K562 (cell line): ENCODE results near the gene LRRC8C. TPM values are rescaled to one million over a fixed set of nuclear protein-coding genes. Genes with fewer than 3 reads are reported as not detected.

Source experiments
- ATAC-seq: fragments of 200-7000 bp; cut with Tn5 transposase; 3 replicates; pipeline ENCODE4 v1.9.1; 2020; ENCODE audit warnings: moderate library complexity
- BruUV-seq: library from RNA; stranded (reverse); fragments of 400-500 nt; replicated peaks from 2 replicates; lab custom pipeline; 2021; lab: Mats Ljungman, UMichigan
- CTCF ChIA-PET: fragments of 300-600 bp; formaldehyde crosslinking; extraction: SDS; loops from one replicate; lab custom pipeline; 2021; ENCODE audit warnings: low intra/inter-chr PET ratio; lab: Yijun Ruan, JAX
- POLR2A ChIA-PET: fragments of 300-600, 350-650 bp; sonication (Branson Sonifier 250); formaldehyde crosslinking; extraction: SDS; loops from one replicate; lab custom pipeline; 2021; ENCODE audit warnings: antibody characterized with exemption, inconsistent platforms; lab: Yijun Ruan, JAX
- DNase-seq, 4 experiments: peaks; one replicate each; pipeline versions ENCODE4 v3.0.0 to v3.0.0-alpha.2; 2011 to 2018; ENCODE audit warnings: low spot score in 3 of 4, mixed read lengths in 3 of 4; ENCODE audit errors: extremely low read depth in 1 of 4
- FAIRE-seq: peaks from 2 replicates; lab custom pipeline; 2011; peaks lifted over from hg19 to GRCh38; lab: Jason Lieb, UNC
- H2AFZ ChIP-seq: 2 replicates; pipeline ENCODE4 v1.6.0; 2011; ENCODE audit warnings: low read depth, low read length, control low read depth, inconsistent platforms
- H3K27ac ChIP-seq: fragments of 200-600 bp; 3 replicates; pipeline ENCODE4 v1.8.0; 2011; ENCODE audit warnings: low read depth, mild to moderate bottlenecking, control low read depth, inconsistent platforms, low read length, moderate library complexity, mixed read lengths; ENCODE audit errors: extremely low read depth
- H3K27me3 ChIP-seq, 2 experiments: fragments of 300-600 bp in 1 of 2; 2 replicates in 1 of 2; 3 replicates in 1 of 2; pipeline versions ENCODE4 v1.6.0 to v1.8.0; 2011; ENCODE audit warnings: inconsistent platforms in 2 of 2, low read length in 2 of 2, mild to moderate bottlenecking in 1 of 2, mixed read lengths in 1 of 2, moderate library complexity in 1 of 2; ENCODE audit not compliant: control insufficient read depth in 2 of 2, insufficient read depth in 2 of 2
- H3K36me3 ChIP-seq: fragments of 300-600 bp; 3 replicates; pipeline ENCODE4 v1.8.0; 2011; ENCODE audit warnings: mild to moderate bottlenecking, low read length, inconsistent platforms; ENCODE audit not compliant: control insufficient read depth, insufficient read depth
- H3K4me1 ChIP-seq, 2 experiments: fragments of 200-600 bp in 1 of 2; replicated peaks in 1 of 2; 2 replicates in 1 of 2; 3 replicates in 1 of 2; pipeline versions ENCODE4 v1.5.1 to v1.8.0; 2011; ENCODE audit warnings: inconsistent platforms in 2 of 2, low read length in 2 of 2, mild to moderate bottlenecking in 1 of 2, mixed read lengths in 1 of 2, moderate library complexity in 1 of 2; ENCODE audit not compliant: control insufficient read depth in 2 of 2, insufficient read depth in 2 of 2
- H3K4me2 ChIP-seq: 2 replicates; pipeline ENCODE4 v1.6.1; 2011; ENCODE audit warnings: low read length, control low read depth, inconsistent platforms, mixed read lengths; ENCODE audit not compliant: insufficient read depth
- H3K4me3 ChIP-seq: fragments of 200-600 bp; sonication (generic), shearing (Covaris generic); 2 replicates; pipeline ENCODE4 v1.5.1; 2016; ENCODE audit warnings: control low read depth, inconsistent platforms
- H3K79me2 ChIP-seq: fragments of 200-600 bp; 3 replicates; pipeline ENCODE4 v1.8.0; 2011; ENCODE audit warnings: low read length, inconsistent platforms; ENCODE audit not compliant: control insufficient read depth, insufficient read depth
- H3K9ac ChIP-seq, 2 experiments: 2 replicates each; pipeline versions ENCODE4 v1.6.0 to v1.6.1; 2011; ENCODE audit warnings: low read depth in 2 of 2, low read length in 2 of 2, control low read depth in 1 of 2, inconsistent platforms in 1 of 2, mild to moderate bottlenecking in 1 of 2, mixed read lengths in 1 of 2; ENCODE audit not compliant: insufficient read depth in 1 of 2
- H3K9me1 ChIP-seq: one replicate; pipeline ENCODE4 v1.6.0; 2011; ENCODE audit warnings: inconsistent platforms, mild to moderate bottlenecking, low read length, moderate library complexity; ENCODE audit not compliant: control insufficient read depth, insufficient read depth
- H3K9me3 ChIP-seq: replicated peaks from 2 replicates; pipeline ENCODE4 v1.5.1; 2011; ENCODE audit warnings: low read depth, low read length, inconsistent platforms; ENCODE audit not compliant: control insufficient read depth, insufficient read depth
- H4K20me1 ChIP-seq: replicated peaks from 2 replicates; pipeline ENCODE4 v1.6.1; 2011; ENCODE audit warnings: low read length, inconsistent platforms, mixed read lengths; ENCODE audit not compliant: control insufficient read depth, insufficient read depth
- BCLAF1 ChIP-seq, 2 experiments: fragments of 450-650 bp in 1 of 2; IDR thresholded peaks; 2 replicates each; pipeline ENCODE4 v1.6.1; 2011 to 2017; ENCODE audit warnings: low read depth in 2 of 2, antibody characterized with exemption in 1 of 2, borderline replicate concordance in 1 of 2, low read length in 1 of 2, mild to moderate bottlenecking in 1 of 2, mixed read lengths in 1 of 2; ENCODE audit not compliant: control insufficient read depth in 1 of 2
- DLX4 ChIP-seq: fragments of 250-450 bp; sonication (Bioruptor Pico); IDR thresholded peaks from 2 replicates; pipeline ENCODE4 v1.6.1; 2021; ENCODE audit warnings: mild to moderate bottlenecking
- ESRRA ChIP-seq: fragments of 450-650 bp; IDR thresholded peaks from 2 replicates; pipeline ENCODE4 v1.6.1; 2014; ENCODE audit warnings: low read depth, mild to moderate bottlenecking, moderate library complexity, borderline replicate concordance
- EZH2 ChIP-seq: IDR thresholded peaks from 2 replicates; pipeline ENCODE4 v1.6.1; 2012; ENCODE audit warnings: low read depth, mild to moderate bottlenecking, inconsistent platforms, low read length, borderline replicate concordance
- FOXA3 ChIP-seq, 2 experiments: fragments of 450-650 bp in 1 of 2; sonication (generic) in 1 of 2; formaldehyde crosslinking; IDR thresholded peaks in 1 of 2; conservative IDR thresholded peaks in 1 of 2; 2 replicates each; pipeline versions ENCODE4 v1.4.0 to v1.8.0; 2020 to 2022; ENCODE audit warnings: mild to moderate bottlenecking in 2 of 2, missing genetic modification reagents in 1 of 2
- GABPA ChIP-seq: fragments of 200-800 bp; sonication (Bioruptor generic); conservative IDR thresholded peaks from 2 replicates; pipeline ENCODE4 v1.6.1; 2016; ENCODE audit warnings: low read depth, missing genetic modification characterization, missing compliant biosample characterization
- KAT2B ChIP-seq: IDR thresholded peaks from one replicate; pipeline ENCODE4 v1.6.1; 2012; ENCODE audit warnings: low read depth, mild to moderate bottlenecking, control low read depth, inconsistent platforms, low read length, moderate library complexity
- LCOR ChIP-seq: sonication (generic); formaldehyde crosslinking; IDR thresholded peaks from 2 replicates; pipeline ENCODE4 v1.8.0; 2022; ENCODE audit warnings: mild to moderate bottlenecking, missing genetic modification reagents
- MEF2A ChIP-seq: IDR thresholded peaks from 2 replicates; pipeline ENCODE4 v1.6.1; 2011; ENCODE audit warnings: low read depth, mild to moderate bottlenecking, low read length, moderate library complexity; ENCODE audit not compliant: control insufficient read depth
- MYNN ChIP-seq, 2 experiments: sonication (generic); formaldehyde crosslinking in 1 of 2; IDR thresholded peaks; 2 replicates each; pipeline versions ENCODE4 v1.5.0 to v1.6.1; 2016 to 2020; ENCODE audit warnings: antibody characterized with exemption in 1 of 2, missing genetic modification reagents in 1 of 2
- NEUROD1 ChIP-seq: fragments of 150-350 bp; IDR thresholded peaks from 2 replicates; pipeline ENCODE4 v1.6.1; 2014; ENCODE audit warnings: borderline replicate concordance, low read length, low read depth; ENCODE audit not compliant: partially characterized antibody
- NFE2L1 ChIP-seq: fragments of 450-650 bp; IDR thresholded peaks from 2 replicates; pipeline ENCODE4 v1.6.1; 2016; ENCODE audit warnings: missing genetic modification characterization, low read depth, mild to moderate bottlenecking, missing compliant biosample characterization, moderate library complexity, borderline replicate concordance
- NFIX ChIP-seq: fragments of 250-450 bp; sonication (Bioruptor Pico); IDR thresholded peaks from 2 replicates; pipeline ENCODE4 v1.4.0; 2020; ENCODE audit warnings: low read depth, mild to moderate bottlenecking, moderate library complexity
- PHF20 ChIP-seq: fragments of 450-650 bp; IDR thresholded peaks from 2 replicates; pipeline ENCODE4 v1.6.1; 2018; ENCODE audit not compliant: partially characterized antibody
- PRMT5 ChIP-seq: sonication (generic); formaldehyde crosslinking; IDR thresholded peaks from 2 replicates; pipeline ENCODE4 v1.5.0; 2020; ENCODE audit warnings: missing genetic modification reagents
- RBBP5 ChIP-seq: fragments of 200-600 bp; sonication (generic); IDR thresholded peaks from 2 replicates; pipeline ENCODE4 v1.6.1; 2012; ENCODE audit warnings: borderline replicate concordance, mild to moderate bottlenecking, low read length, control low read depth, inconsistent platforms; ENCODE audit not compliant: insufficient read depth, poor library complexity, severe bottlenecking
- SMARCE1 ChIP-seq: fragments of 450-650 bp; IDR thresholded peaks from 2 replicates; pipeline ENCODE4 v1.7.1; 2016; ENCODE audit warnings: mild to moderate bottlenecking
- ZNF12 ChIP-seq: sonication (generic); formaldehyde crosslinking; IDR thresholded peaks from 2 replicates; pipeline ENCODE4 v1.4.0; 2020; ENCODE audit warnings: mild to moderate bottlenecking, missing genetic modification reagents
- in situ Hi-C: fragments of 300-500 bp; cut with MboI; formaldehyde crosslinking; loops from 4 replicates; pipeline ENCODE4 v1.15.0; 2018; ENCODE audit warnings: inconsistent platforms, mixed read lengths
- intact Hi-C: fragments of 100-400 bp; cut with micrococcal nuclease; formaldehyde crosslinking; loops from 2 replicates; pipeline ENCODE4 v1.14.2; 2022
- polyA plus RNA-seq, 8 experiments: library from polyadenylated mRNA; depleted of rRNA in 4 of 8; stranded (reverse) in 5 of 8; unstranded in 3 of 8; fragments of >200 nt; fragmentation: Nextera tagmentation in 2 of 8; fragmentation: Illumina TruSeq in 1 of 8; extraction: Ambion mirVana in 2 of 8; extraction: Trizol in 1 of 8; gene quantifications; 2 replicates each; pipeline versions ENCODE4 v1.2.1 to v1.2.3, GENCODE V29; 2011 to 2014; ENCODE audit warnings: inconsistent platforms in 1 of 8, missing spikeins in 1 of 8
- total RNA-seq, 7 experiments: library from RNA; depleted of rRNA in 6 of 7; stranded (reverse); fragments of >200 nt in 6 of 7; fragmentation: Illumina TruSeq in 2 of 7; extraction: Trizol in 2 of 7; gene quantifications; 2 replicates each; pipeline versions ENCODE4 v1.2.1 to v1.2.3, GENCODE V29; 2011 to 2021; ENCODE audit warnings: low replicate concordance in 1 of 7
- TF ChIP-seq, protein P1 (sequence below): sonication (generic); formaldehyde crosslinking; IDR thresholded peaks from 2 replicates; pipeline ENCODE4 v1.8.1; 2022; ENCODE audit warnings: missing genetic modification reagents

The LRRC8C gene
- total and polyA plus RNA-seq, 9 of the 15 experiments (the other 6 are each of a cell fraction or from before 2014, with no cell fraction given): 1.00 to 12.5 (median 4.5) TPM

GRCh38 chr1:89682611-89683010 lies 49.7 kb downstream of the LRRC8C start:
- POLR2A ChIA-PET: no interaction called here
- no peak for ATAC-seq
- TF ChIP-seq, protein P1, sequence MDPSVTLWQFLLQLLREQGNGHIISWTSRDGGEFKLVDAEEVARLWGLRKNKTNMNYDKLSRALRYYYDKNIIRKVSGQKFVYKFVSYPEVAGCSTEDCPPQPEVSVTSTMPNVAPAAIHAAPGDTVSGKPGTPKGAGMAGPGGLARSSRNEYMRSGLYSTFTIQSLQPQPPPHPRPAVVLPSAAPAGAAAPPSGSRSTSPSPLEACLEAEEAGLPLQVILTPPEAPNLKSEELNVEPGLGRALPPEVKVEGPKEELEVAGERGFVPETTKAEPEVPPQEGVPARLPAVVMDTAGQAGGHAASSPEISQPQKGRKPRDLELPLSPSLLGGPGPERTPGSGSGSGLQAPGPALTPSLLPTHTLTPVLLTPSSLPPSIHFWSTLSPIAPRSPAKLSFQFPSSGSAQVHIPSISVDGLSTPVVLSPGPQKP: no peak
- TF ChIP-seq SMARCE1: no peak
- no peak for TF ChIP-seq NEUROD1
- TF ChIP-seq GABPA (tag): no peak
- no peak for TF ChIP-seq KAT2B
- no peak for TF ChIP-seq EZH2
- no peak for TF ChIP-seq PRMT5 (CRISPR knock-in tag)
- no peak for TF ChIP-seq MEF2A
- TF ChIP-seq ZNF12 (CRISPR knock-in tag): no peak
- TF ChIP-seq LCOR (CRISPR knock-in tag): no peak
- no peak for TF ChIP-seq PHF20
- TF ChIP-seq BCLAF1 (IDR thresholded peaks at IDR 0.05; ENCODE audit: borderline replicate concordance in 1 of 2, control insufficient read depth in 1 of 2, low read depth in 2 of 2, low read length in 1 of 2): no peak
- TF ChIP-seq NFIX (CRISPR knock-in tag): no peak
- no peak for TF ChIP-seq FOXA3 (CRISPR knock-in tag; conservative IDR thresholded peaks at IDR 0.05 in 1 of 2, IDR thresholded peaks at IDR 0.05 in 1 of 2)
- TF ChIP-seq DLX4 (CRISPR knock-in tag): no peak
- TF ChIP-seq MYNN (IDR thresholded peaks at IDR 0.05): no peak
- TF ChIP-seq MYNN (CRISPR knock-in tag; IDR thresholded peaks at IDR 0.05): no peak
- no peak for TF ChIP-seq NFE2L1 (tag)
- TF ChIP-seq RBBP5: no peak
- no peak for TF ChIP-seq ESRRA

More at GRCh38 chr1:89682611-89683010, 49.7 kb downstream of the LRRC8C start:
- no peaks in the 10 kb centered on the region for H3K79me2 ChIP-seq
- no peaks in the 10 kb centered on the region for H3K9me1 ChIP-seq
- H2AFZ ChIP-seq: no peak overlapping the region
- H3K27me3 ChIP-seq: no peaks in the 10 kb centered on the region
- in situ Hi-C loops: no loop called here
- CTCF ChIA-PET: no interaction called here
- no peaks in the 10 kb centered on the region for H4K20me1 ChIP-seq
- H3K4me1 ChIP-seq: 0 out of 5 replicates have a peak, but pooled peaks cover 0 to 3% of the 10 kb centered on the region in 2 experiments
- BruUV-seq: no TSS peak
- H3K9ac ChIP-seq: no peak overlapping the region
- FAIRE-seq (no peak), DNase-seq (no peak)
- intact Hi-C loops: no loop called here
- peaks cover 9% of the 10 kb centered on the region; the same call in 1 of the 3 replicates for H3K36me3 ChIP-seq
- no peak overlapping the region for H3K4me2 ChIP-seq
- H3K4me3 ChIP-seq: no peak overlapping the region
- no peak overlapping the region for H3K27ac ChIP-seq
- H3K9me3 ChIP-seq: no peaks in the 10 kb centered on the region
